Fibroblast of skin of left biceps (primary cell): ENCODE measurements around the gene CHST3.
"Not testable (repeated sequence)": the region's sequence is repeated elsewhere in the genome, so short reads cannot be mapped to it uniquely, and the experiment has no call there.

Experiments used
- DNase-seq, 2 experiments: peaks; one replicate each; pipeline ENCODE4 v3.0.0-alpha.2; 2013; ENCODE audit warnings: low read depth in 2 of 2

The CHST3 gene

GRCh38 chr10:72030762-72031543 is 66.8 kb downstream of the CHST3 start:
- no peak for DNase-seq

- DNase-seq: no peak
These were observed 67.5 kb downstream of the CHST3 start for GRCh38 chr10:72031706-72032105.

- not testable (repeated sequence) for DNase-seq
These were observed 68.4 kb downstream of the CHST3 start for GRCh38 chr10:72032409-72033162.

GRCh38 chr10:72034040-72034499 is 69.9 kb downstream of the CHST3 start:
- DNase-seq: no peak

GRCh38 chr10:72034761-72035160 is 70.6 kb downstream of the CHST3 start:
- DNase-seq: no peak

- no peak for DNase-seq
These were observed 71.2 kb downstream of the CHST3 start for GRCh38 chr10:72035252-72035887.

GRCh38 chr10:72037266-72037665 is 73.1 kb downstream of the CHST3 start:
- DNase-seq: no peak

GRCh38 chr10:72037811-72038210 is 73.6 kb downstream of the CHST3 start:
- no peak for DNase-seq

- no peak for DNase-seq
These were observed 74.3 kb downstream of the CHST3 start for GRCh38 chr10:72038458-72039001.

GRCh38 chr10:72039377-72039776 is 75.2 kb downstream of the CHST3 start:
- no peak for DNase-seq

GRCh38 chr10:72041491-72041890 is 77.3 kb downstream of the CHST3 start:
- DNase-seq: no peak

GRCh38 chr10:72043016-72043834 is 79.0 kb downstream of the CHST3 start:
- DNase-seq: no peak

- no peak for DNase-seq
These were observed 80.3 kb downstream of the CHST3 start for GRCh38 chr10:72044417-72045041.

- no peak for DNase-seq
These were observed 81.4 kb downstream of the CHST3 start for GRCh38 chr10:72045586-72045985.

- peak; percentile 74 to 77 for DNase-seq
These were observed 84.4 kb downstream of the CHST3 start for GRCh38 chr10:72048450-72049124.

- DNase-seq: no peak
These were observed 85.3 kb downstream of the CHST3 start for GRCh38 chr10:72049472-72049871.

- DNase-seq: no peak
These were observed 86.0 kb downstream of the CHST3 start for GRCh38 chr10:72049969-72050781.

GRCh38 chr10:72050873-72051272 is 86.7 kb downstream of the CHST3 start:
- DNase-seq: no peak

- no peak for DNase-seq
These were observed 89.5 kb downstream of the CHST3 start for GRCh38 chr10:72053690-72054089.
